DOHH2 (cell line): ENCODE results near the gene SLC6A1.

Experiments
- H3F3A ChIP-seq: fragments of 200-600 bp; sonication (generic), shearing (Covaris generic); 2 replicates; pipeline ENCODE4 v1.6.0; 2016; ENCODE audit warnings: antibody characterized with exemption, mild to moderate bottlenecking; ENCODE audit not compliant: control insufficient read depth, insufficient read depth
- H3K27ac ChIP-seq: fragments of 200-600 bp; sonication (generic); 2 replicates; pipeline ENCODE4 v1.5.1; 2014; ENCODE audit warnings: low read depth, mild to moderate bottlenecking, low read length, moderate library complexity
- H3K27me3 ChIP-seq: fragments of 200-600 bp; sonication (generic); 2 replicates; pipeline ENCODE4 v1.6.1; 2014; ENCODE audit warnings: mild to moderate bottlenecking, low read length, mixed read lengths; ENCODE audit not compliant: control insufficient read depth
- H3K36me3 ChIP-seq: fragments of 200-600 bp; sonication (generic); 2 replicates; pipeline ENCODE4 v1.6.1; 2014; ENCODE audit warnings: mild to moderate bottlenecking, low read length, moderate library complexity, mixed read lengths; ENCODE audit not compliant: control insufficient read depth
- H3K4me1 ChIP-seq: fragments of 200-600 bp; sonication (generic); 2 replicates; pipeline ENCODE4 v1.6.1; 2014; ENCODE audit warnings: mild to moderate bottlenecking, low read length, mixed read lengths; ENCODE audit not compliant: control insufficient read depth
- H3K4me2 ChIP-seq: fragments of 200-600 bp; sonication (generic); 2 replicates; pipeline ENCODE4 v1.6.0; 2014; ENCODE audit warnings: mild to moderate bottlenecking, low read length, moderate library complexity
- H3K4me3 ChIP-seq: fragments of 200-600 bp; sonication (generic); 2 replicates; pipeline ENCODE4 v1.5.1; 2014; ENCODE audit warnings: mild to moderate bottlenecking, low read length, mixed read lengths
- H3K79me2 ChIP-seq: fragments of 200-600 bp; sonication (generic); 2 replicates; pipeline ENCODE4 v1.6.1; 2014; ENCODE audit warnings: mild to moderate bottlenecking, low read length, mixed read lengths; ENCODE audit not compliant: control insufficient read depth
- H3K9me2 ChIP-seq: fragments of 200-600 bp; sonication (generic); replicated peaks from 2 replicates; pipeline ENCODE4 v1.6.1; 2014; ENCODE audit warnings: mild to moderate bottlenecking, low read length, mixed read lengths; ENCODE audit not compliant: control insufficient read depth
- H3K9me3 ChIP-seq: fragments of 200-600 bp; sonication (generic); 2 replicates; pipeline ENCODE4 v1.6.1; 2014; ENCODE audit warnings: antibody characterized with exemption, low read length, mixed read lengths; ENCODE audit not compliant: control insufficient read depth, insufficient read depth
- H4K20me1 ChIP-seq: fragments of 200-600 bp; sonication (generic); 2 replicates; pipeline ENCODE4 v1.6.0; 2014; ENCODE audit warnings: low read depth, mild to moderate bottlenecking, antibody characterized with exemption, low read length, moderate library complexity; ENCODE audit not compliant: control insufficient read depth, insufficient read depth
- EZH2phosphoT487 ChIP-seq: fragments of 200-600 bp; sonication (generic); IDR thresholded peaks from 2 replicates; pipeline ENCODE4 v1.6.1; 2017; ENCODE audit warnings: borderline replicate concordance, mild to moderate bottlenecking, antibody characterized with exemption, low read length, moderate library complexity, mixed read lengths
- TF ChIP-seq, protein P1 (sequence below): fragments of 200-600 bp; sonication (generic); IDR thresholded peaks from one replicate; pipeline ENCODE4 v1.5.1; 2014; ENCODE audit warnings: antibody characterized with exemption, mild to moderate bottlenecking, low read depth, low read length; ENCODE audit not compliant: poor library complexity, severe bottlenecking

Gene SLC6A1

GRCh38 chr3:11055496-11055895, 62.9 kb downstream of the SLC6A1 start:
- Histone ChIP-seq H3K4me3 (no peak overlapping the region), H3F3A (no peaks in the 10 kb centered on the region), H3K9me3 (no peaks in the 10 kb centered on the region), H3K27ac (no peak overlapping the region), H3K4me2 (no peak overlapping the region), H3K4me1 (peaks cover 7% of the 10 kb centered on the region; the same call in 1 of the 2 replicates), H4K20me1 (no peaks in the 10 kb centered on the region), H3K79me2 (no peaks in the 10 kb centered on the region), H3K9me2 (no peaks in the 10 kb centered on the region), H3K27me3 (peaks cover 7% of the 10 kb centered on the region), H3K36me3 (no peaks in the 10 kb centered on the region)
- no peak for TF ChIP-seq EZH2phosphoT487
- TF ChIP-seq, protein P1, sequence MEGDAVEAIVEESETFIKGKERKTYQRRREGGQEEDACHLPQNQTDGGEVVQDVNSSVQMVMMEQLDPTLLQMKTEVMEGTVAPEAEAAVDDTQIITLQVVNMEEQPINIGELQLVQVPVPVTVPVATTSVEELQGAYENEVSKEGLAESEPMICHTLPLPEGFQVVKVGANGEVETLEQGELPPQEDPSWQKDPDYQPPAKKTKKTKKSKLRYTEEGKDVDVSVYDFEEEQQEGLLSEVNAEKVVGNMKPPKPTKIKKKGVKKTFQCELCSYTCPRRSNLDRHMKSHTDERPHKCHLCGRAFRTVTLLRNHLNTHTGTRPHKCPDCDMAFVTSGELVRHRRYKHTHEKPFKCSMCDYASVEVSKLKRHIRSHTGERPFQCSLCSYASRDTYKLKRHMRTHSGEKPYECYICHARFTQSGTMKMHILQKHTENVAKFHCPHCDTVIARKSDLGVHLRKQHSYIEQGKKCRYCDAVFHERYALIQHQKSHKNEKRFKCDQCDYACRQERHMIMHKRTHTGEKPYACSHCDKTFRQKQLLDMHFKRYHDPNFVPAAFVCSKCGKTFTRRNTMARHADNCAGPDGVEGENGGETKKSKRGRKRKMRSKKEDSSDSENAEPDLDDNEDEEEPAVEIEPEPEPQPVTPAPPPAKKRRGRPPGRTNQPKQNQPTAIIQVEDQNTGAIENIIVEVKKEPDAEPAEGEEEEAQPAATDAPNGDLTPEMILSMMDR, result no peak

DNA sequence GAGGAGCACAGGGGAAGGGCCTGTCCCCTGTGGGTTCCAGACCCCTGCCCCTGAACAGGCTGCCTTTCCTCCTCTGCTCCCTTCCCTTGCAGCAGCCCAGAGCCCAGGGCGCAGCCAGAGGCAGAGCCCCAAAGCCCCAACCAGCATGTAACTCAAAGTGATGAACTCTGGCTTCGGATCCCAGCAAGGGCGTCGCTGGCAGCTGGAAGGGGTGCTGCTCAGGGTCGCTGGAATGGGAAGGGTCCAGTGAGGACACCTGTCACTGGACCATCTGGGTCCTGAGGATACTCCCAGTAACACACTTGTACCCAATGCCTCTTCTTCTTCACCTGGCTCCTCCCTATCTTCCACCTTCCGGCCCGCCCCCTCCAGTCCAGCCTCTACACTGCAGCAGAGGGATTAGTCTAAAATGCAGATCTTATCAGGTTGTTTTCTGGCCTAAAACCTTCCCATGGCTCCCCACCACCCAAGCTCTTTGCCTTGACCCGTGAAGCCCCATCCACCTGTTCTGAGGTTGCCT, 64.0 kb downstream of the SLC6A1 start:
- Histone ChIP-seq H3K9me2 (no peaks in the 10 kb centered on the region), H3K4me1 (no peaks in the 10 kb centered on the region), H3K9me3 (no peaks in the 10 kb centered on the region), H3K4me3 (no peak overlapping the region), H3K27me3 (0 out of 2 replicates have a peak, but pooled peaks cover 2% of the 10 kb centered on the region), H3K4me2 (no peak overlapping the region), H3K79me2 (no peaks in the 10 kb centered on the region), H3K27ac (no peak overlapping the region), H4K20me1 (no peaks in the 10 kb centered on the region), H3K36me3 (no peaks in the 10 kb centered on the region), H3F3A (no peaks in the 10 kb centered on the region)
- TF ChIP-seq, protein P1, result no peak
- no peak for TF ChIP-seq EZH2phosphoT487

- H3K27me3 ChIP-seq, result no peaks in the 10 kb centered on the region
- H3F3A ChIP-seq, result no peaks in the 10 kb centered on the region
- no peak for TF ChIP-seq EZH2phosphoT487
- TF ChIP-seq, protein P1, result no peak
- H3K4me3 ChIP-seq, result no peak overlapping the region
- H3K36me3 ChIP-seq, result no peaks in the 10 kb centered on the region
- no peaks in the 10 kb centered on the region for H3K9me2 ChIP-seq
- H3K4me1 ChIP-seq, result no peaks in the 10 kb centered on the region
- no peaks in the 10 kb centered on the region for H3K79me2 ChIP-seq
- no peaks in the 10 kb centered on the region for H4K20me1 ChIP-seq
- no peaks in the 10 kb centered on the region for H3K9me3 ChIP-seq
- H3K4me2 ChIP-seq, result no peak overlapping the region
- H3K27ac ChIP-seq, result no peak overlapping the region
Observed at GRCh38 chr3:11057655-11058054, 65.1 kb downstream of the SLC6A1 start.
